Right lobe of liver (tissue), 6 donors: Measurements from ENCODE around the gene RPS14. TPM values are rescaled to one million over a fixed set of nuclear protein-coding genes. Genes with fewer than 3 reads are reported as not detected.

Source experiments
- ATAC-seq, 4 donors: fragments of 200-7000 bp; cut with Tn5 transposase; one replicate each; pipeline ENCODE4 v1.9.1; 2020; ENCODE audit warnings: mild to moderate bottlenecking in 4 of 4, moderate library complexity in 4 of 4
- DNase-seq, 3 donors: peaks; one replicate each; pipeline ENCODE4 v3.0.0-alpha.2; 2020
- H3K27ac ChIP-seq, 3 donors: fragments of 200-600 bp; one replicate each; pipeline ENCODE4 v1.8.0; 2022
- H3K27me3 ChIP-seq, 2 donors: fragments of 200-600 bp; one replicate each; pipeline ENCODE4 v1.8.0; 2022
- H3K36me3 ChIP-seq, 4 donors: fragments of 200-600 bp; sonication (generic) in 1 of 4; one replicate each; pipeline versions ENCODE4 v1.5.1 to v1.8.0; 2017 to 2022; ENCODE audit warnings: control low read depth in 1 of 4
- H3K4me1 ChIP-seq, 4 donors: fragments of 200-600 bp; sonication (generic) in 1 of 4; one replicate each; pipeline versions ENCODE4 v1.5.1 to v1.8.0; 2017 to 2022; ENCODE audit warnings: control low read depth in 1 of 4
- H3K4me3 ChIP-seq, 3 donors: fragments of 200-600 bp; one replicate each; pipeline ENCODE4 v1.8.0; 2022
- H3K9me3 ChIP-seq, 4 donors: fragments of 200-600 bp; sonication (generic) in 1 of 4; one replicate each; pipeline versions ENCODE4 v1.5.1 to v1.8.0; 2017 to 2022; ENCODE audit warnings: control low read depth in 1 of 4
- CTCF ChIP-seq, 4 donors: fragments of 200-600 bp in 3 of 4; fragments of 450-650 bp in 1 of 4; IDR thresholded peaks; one replicate each; pipeline versions ENCODE4 v1.5.1 to v1.8.0; 2016 to 2022; ENCODE audit warnings: antibody characterized with exemption in 4 of 4, mild to moderate bottlenecking in 2 of 4
- POLR2A ChIP-seq: fragments of 450-650 bp; IDR thresholded peaks from one replicate; pipeline ENCODE4 v1.6.1; 2017; ENCODE audit warnings: antibody characterized with exemption, mild to moderate bottlenecking
- WGBS: methylation state at CpG from one replicate; pipeline ENCODE4 v1.1.6; 2018; ENCODE audit warnings: low coverage, low lambda C conversion rate; ENCODE audit not compliant: insufficient coverage; ENCODE audit errors: missing lambda C conversion rate; 5-methylcytosine and 5-hydroxymethylcytosine counted together
- intact Hi-C, 2 donors: fragments of 100-400 bp; cut with DNase I; formaldehyde crosslinking; loops; one replicate each; pipeline versions ENCODE4 v1.11.2 to v1.14.1; 2022
- total RNA-seq, 6 experiments: library from RNA; depleted of rRNA in 2 of 6; stranded (reverse); fragments of >200 nt in 2 of 6; fragmentation: NEBNext Ultra II Directional in 3 of 6; extraction: Animal tissue kit (Norgen Biotek cat#: 25700) in 3 of 6; gene quantifications; one replicate each; pipeline versions ENCODE4 v1.1.0 to v1.2.4, GENCODE V29; 2016 to 2023
- donor health status: DM: no; HTN: yes; CAD: no.
- donor health status: DM: no; HTN: no; CAD: no.
- donor health status: DM: no; HTN: no; CAD: no.
- donor health status: DM: no; HTN: yes; CAD: no.
- donor health status: DM: no; HTN: yes; CAD: no.

Gene RPS14
- total RNA-seq, 6 experiments from 2014 or later = 573 to 800 (median 663) TPM

DNA sequence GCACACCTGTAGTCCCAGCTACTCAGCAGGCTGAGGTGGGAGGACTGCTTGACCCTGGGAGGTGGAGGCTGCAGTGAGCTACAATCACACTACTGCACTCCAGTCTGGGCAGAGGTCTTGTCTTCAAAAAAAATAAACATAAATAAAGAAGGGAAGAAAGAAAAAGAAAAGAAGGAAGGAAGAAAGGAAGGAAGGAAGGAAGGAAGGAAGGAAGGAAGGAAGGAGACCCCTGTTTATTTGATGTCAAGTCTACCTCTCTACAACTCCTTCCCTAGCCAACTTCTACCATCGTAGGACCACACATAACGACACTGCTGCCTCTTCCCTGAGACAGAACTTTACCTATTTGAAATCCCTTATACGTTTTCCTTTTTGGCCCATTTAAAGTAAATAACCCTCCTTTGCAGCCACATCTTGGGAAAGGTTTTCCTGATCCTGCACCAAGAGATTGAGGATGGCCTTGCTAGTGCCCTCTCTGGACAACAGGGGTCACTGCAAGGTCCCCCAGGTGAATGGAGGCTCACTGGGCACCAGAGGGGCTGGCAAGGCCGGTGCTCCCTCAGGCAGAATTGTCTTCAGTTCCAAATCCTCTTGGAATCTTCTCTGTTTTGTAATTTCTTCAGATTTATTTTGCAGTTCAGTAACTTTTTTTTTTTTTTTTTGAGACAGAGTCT is 10.5 kb downstream of the RPS14 start:
- Histone ChIP-seq H3K27me3 (no peaks in the 10 kb centered on the region), H3K4me1 (no peaks in the 10 kb centered on the region), H3K4me3 (no peak overlapping the region), H3K36me3 (peaks cover 4 to 11% (median 8%) of the 10 kb centered on the region in 4 donors), H3K27ac (no peak overlapping the region), H3K9me3 (no peaks in the 10 kb centered on the region)
- DNase-seq = peak in 1 of 3 donors; percentile 40
- WGBS = 46% methylated on average over 4 of the region's 4 CpGs
- ATAC-seq = peak; percentile 43 to 59 (median 54)
- TF ChIP-seq POLR2A (no peak), CTCF (IDR thresholded peaks at IDR 0.05) (peak; percentile 23 to 63 (median 57))
- intact Hi-C loops = no loop called here

GRCh38 chr5:150436141-150436680 is 13.3 kb downstream of the RPS14 start:
- no peaks in the 10 kb centered on the region for H3K9me3 ChIP-seq

GRCh38 chr5:150434464-150434863 is 15.1 kb downstream of the RPS14 start:
- ATAC-seq = no peak
- Histone ChIP-seq H3K9me3 (no peaks in the 10 kb centered on the region), H3K27ac (no peak overlapping the region), H3K4me3 (no peak overlapping the region), H3K27me3 (no peaks in the 10 kb centered on the region), H3K4me1 (no peaks in the 10 kb centered on the region), H3K36me3 (no peaks in the 10 kb centered on the region)
- WGBS = 73% methylated on average over 5 of the region's 6 CpGs
- TF ChIP-seq POLR2A (no peak), CTCF (IDR thresholded peaks at IDR 0.05) (no peak)
- intact Hi-C loops = no loop called here
- peak in 1 of 3 donors; percentile 17 for DNase-seq

More at GRCh38 chr5:150436141-150436680, 13.3 kb downstream of the RPS14 start:
- 20% methylated on average over 11 of the region's 13 CpGs for WGBS
- Histone ChIP-seq H3K4me1 (no peaks in the 10 kb centered on the region), H3K36me3 (no peaks in the 10 kb centered on the region), H3K4me3 (no peak overlapping the region), H3K27ac (no peak overlapping the region), H3K27me3 (no peaks in the 10 kb centered on the region)
- intact Hi-C loops = no loop called here
- DNase-seq (peak; percentile 82 to 89 (median 88)), ATAC-seq (peak; percentile 94 to 98 (median 96))
- TF ChIP-seq POLR2A = no peak
- peak; percentile 84 to 93 (median 90) for TF ChIP-seq CTCF (IDR thresholded peaks at IDR 0.05)

DNA sequence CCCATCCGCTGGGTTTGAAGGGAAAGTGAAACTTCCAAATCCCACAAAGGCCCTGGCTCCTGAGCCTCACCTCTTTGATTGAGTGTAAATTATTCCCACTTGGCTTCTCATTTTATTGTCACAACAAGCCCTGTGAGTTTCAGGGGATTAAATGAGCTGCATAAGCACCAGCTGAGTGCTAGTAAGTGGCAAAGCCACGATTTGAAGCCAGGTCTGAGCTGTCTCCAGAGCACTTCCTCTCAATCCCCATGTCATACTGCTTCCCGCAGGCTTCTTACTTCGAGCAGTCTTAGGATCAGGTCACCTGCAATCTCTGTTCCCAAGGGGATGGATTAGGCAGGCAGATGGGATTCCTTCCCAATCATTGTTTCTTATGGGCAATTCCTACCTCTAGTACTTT is 18.0 kb downstream of the RPS14 start:
- Histone ChIP-seq H3K9me3 (no peaks in the 10 kb centered on the region), H3K36me3 (no peaks in the 10 kb centered on the region), H3K4me1 (peaks cover 0 to 11% (median 5%) of the 10 kb centered on the region in 4 donors), H3K27me3 (no peaks in the 10 kb centered on the region), H3K27ac (no peak overlapping the region), H3K4me3 (no peak overlapping the region)
- no peak for TF ChIP-seq CTCF (IDR thresholded peaks at IDR 0.05)
- no peak for TF ChIP-seq POLR2A
- 49% methylated on average over 3 of the region's 4 CpGs for WGBS
- ATAC-seq (no peak), DNase-seq (no peak)
- intact Hi-C loops = no loop called here
